GM12892 (cell line): ENCODE measurements around the gene REPS2.

Source experiments
- POLR2A ChIP-seq: IDR thresholded peaks from 2 replicates; pipeline ENCODE4 v1.6.1; 2011; ENCODE audit warnings: low read depth, low read length, control low read depth
- POLR2AphosphoS5 ChIP-seq: IDR thresholded peaks from 2 replicates; pipeline ENCODE4 v1.6.1; 2011; ENCODE audit warnings: low read depth, low read length, control low read depth

DNA sequence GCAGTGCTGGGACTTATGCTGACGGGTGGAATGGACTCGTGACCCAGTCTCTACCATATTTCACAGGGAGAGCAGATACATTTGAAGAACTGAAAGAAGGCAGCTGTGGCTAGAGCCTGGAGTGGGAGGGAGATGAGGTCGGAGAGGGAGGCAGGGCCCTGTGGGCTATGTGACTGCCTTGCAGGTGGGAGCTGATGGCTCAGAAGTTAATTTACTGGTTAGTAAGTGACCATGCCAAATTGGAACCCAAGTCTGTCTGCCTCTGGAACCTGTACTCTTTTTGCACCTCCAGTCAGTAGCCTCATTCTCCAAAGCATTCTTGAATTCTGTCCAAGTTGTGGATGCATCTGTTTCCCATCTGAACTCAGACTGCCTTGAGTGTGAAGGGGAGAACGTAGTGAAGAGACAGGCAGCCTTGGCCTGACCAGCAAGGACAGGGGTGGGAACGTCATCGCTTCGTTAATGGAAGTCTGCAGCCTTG lies 92.3 kb downstream of the REPS2 start:
- TF ChIP-seq POLR2A: no peak
- TF ChIP-seq POLR2AphosphoS5: no peak
